HG02943 (cell line): ENCODE results near the gene IGFBP6.

Source experiments
- ATAC-seq: cut with Tn5 transposase; IDR thresholded peaks from one replicate; pipeline ENCODE4 v1.9.1; 2021; ENCODE audit warnings: mild to moderate bottlenecking, low read depth, moderate library complexity; ENCODE audit not compliant: unreplicated experiment

The IGFBP6 gene

DNA sequence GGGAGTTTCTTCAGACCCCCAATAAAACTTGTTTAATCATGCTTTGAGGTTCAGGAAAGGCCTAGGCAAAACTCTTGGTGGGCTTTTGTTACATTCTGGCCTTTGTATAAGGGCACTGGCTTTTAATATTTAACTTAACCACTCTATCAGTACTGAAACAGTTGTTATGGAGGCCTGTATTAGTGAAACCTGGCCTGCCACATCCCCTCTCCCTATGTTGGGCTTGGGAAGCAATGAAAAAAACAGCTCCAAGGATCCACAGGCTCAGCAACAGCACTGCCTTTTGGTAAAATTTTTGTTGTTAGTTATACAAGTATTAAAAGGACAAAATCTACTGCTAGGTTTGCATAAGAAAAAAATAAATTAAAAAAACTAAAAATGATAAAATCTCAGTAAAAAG lies 16.5 kb downstream of the IGFBP6 start:
- ATAC-seq = no peak

DNA sequence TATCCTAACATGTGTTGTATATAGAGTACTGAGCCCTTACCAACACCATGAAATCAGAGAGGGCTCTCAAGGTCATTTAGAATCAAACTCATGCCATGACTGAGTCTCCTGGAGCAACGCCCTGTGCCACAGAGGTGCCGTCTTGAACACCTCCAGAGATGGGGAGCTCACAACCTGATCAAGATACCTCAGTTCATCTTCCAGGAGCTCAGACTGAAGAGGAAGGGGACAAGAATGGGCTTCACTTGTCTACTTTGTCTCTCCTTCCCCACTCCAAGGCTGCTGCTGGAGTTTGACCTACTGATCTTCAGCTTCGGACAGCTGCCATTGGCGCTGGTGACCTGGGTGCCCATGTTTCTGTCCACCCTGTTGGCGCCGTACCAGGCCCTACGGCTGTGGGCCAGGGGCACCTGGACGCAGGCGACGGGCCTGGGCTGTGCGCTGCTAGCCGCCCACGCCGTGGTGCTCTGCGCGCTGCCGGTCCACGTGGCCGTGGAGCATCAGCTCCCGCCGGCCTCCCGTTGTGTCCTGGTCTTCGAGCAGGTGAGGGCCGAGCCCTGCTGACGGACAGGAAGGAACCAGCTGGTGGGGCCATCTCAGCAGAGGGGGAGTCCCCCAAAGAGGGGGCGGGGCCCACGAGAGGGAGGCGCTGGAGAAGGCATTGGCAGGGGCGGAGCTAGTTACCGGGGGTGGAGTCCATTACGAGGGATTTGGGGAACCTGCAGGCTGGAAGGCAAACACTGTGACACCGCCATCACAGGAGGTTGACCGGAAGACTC lies 17.8 kb downstream of the IGFBP6 start:
- no peak for ATAC-seq

DNA sequence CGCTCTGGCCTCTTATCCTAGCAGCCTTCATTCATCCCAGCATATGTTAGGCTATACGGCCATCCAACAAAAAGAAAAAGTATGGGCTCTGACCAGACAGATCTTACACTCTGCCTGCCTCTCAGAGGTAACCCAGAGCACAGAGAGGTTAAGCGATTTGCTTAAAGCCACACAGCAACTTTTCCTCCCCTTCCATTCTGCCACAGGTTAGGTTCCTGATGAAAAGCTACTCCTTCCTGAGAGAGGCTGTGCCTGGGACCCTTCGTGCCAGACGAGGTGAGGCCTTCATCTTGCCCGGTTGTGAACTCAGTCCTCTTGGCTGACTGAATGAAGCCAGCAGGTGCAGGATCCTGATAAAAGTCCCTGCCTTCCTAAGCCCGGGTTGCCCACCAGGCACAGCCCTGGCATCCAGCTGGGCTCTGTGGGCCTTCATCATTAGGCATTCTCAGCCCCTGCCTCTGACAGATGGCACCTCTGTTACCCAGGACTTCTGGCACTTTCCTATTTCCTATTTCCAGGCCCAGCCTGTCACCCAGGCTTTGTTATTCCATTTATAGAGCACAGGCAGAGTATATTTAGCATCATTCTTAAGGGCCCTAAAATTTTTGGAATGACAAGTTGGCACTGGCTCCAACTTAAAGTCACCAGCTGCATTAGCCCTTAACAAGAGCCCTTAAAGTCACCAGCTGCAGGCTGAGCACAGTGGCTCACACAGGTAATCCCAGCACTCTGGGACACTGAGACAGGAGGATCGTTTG lies 18.6 kb downstream of the IGFBP6 start:
- ATAC-seq = no peak

DNA sequence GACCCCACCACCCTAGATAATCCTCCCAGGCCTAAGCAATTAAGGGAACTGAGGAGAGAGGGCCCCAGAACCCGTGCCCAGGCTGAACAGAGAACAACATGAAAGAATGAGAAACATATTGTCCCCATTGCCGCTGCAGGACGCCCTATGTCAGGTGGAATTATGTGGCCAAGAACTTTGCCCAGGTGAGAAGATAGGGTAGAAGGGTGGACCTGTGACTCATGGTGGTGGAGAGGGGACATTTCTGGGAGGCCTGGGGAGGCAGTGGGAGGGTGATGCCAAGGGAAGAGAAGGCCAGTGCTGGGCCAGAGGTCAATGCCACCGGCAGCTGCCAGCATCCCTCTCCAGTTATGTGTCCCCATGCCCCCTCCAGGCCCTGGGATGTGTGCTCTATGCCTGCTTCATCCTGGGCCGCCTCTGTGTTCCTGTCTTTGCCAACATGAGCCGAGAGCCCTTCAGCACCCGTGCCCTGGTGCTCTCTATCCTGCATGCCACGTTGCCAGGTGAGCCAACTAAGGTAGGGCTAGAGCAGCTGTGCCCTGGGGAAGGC lies 21.4 kb downstream of the IGFBP6 start:
- no peak for ATAC-seq

DNA sequence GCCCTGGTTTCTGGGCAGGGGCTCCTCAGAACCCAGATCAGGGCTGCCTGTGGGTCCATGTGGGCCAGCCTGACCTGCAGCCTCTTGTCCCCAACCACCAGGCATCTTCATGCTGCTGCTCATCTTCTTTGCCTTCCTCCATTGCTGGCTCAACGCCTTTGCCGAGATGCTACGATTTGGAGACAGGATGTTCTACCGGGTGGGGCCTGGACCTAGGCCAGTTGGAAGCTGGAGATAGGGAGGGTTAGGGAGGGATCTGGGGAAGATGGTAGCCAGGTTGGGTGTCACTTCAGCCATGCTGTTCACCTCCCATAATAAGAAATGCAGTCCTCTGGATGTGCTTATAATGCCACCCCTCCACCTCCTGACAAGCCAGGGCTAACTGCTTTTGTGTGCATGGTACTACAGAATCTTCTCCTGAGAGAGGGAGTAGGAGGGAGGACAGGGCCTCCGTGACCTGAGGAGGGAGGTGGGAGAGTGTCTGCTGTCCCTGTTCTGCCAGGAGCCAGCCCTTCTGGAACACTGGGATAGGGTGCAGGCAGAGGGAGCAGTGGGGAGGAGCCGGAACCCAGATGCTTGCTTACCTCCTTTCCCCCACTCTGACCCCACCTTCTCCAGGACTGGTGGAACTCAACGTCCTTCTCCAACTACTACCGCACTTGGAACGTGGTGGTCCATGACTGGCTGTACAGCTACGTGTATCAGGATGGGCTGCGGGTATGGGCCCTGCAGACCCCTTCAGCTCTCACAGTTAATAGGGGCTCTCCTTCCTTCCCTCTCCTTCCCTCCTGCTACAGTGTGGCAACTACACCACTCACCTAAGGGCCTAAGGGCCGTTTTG lies 23.4 kb downstream of the IGFBP6 start:
- ATAC-seq = no peak

DNA sequence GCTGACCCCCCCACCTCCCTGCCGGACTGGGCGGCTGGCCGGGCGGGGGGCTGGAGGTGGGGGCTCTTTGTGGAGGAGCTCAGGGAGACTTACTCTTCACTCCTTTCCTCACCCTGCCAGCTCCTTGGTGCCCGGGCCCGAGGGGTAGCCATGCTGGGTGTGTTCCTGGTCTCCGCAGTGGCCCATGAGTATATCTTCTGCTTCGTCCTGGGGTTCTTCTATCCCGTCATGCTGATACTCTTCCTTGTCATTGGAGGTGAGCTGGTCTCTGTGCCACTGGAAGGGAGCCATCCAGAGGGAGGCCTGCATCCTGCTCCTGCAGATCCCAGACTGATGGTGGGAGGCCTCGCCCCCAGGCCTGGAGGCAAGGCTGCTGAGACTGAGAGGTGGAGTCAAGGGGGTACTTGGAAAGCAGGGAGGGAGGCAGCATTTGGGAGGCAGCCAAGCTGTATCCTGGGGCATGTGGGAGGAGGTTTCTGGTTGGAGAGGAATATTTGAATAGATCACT lies 25.5 kb downstream of the IGFBP6 start:
- ATAC-seq = no peak

DNA sequence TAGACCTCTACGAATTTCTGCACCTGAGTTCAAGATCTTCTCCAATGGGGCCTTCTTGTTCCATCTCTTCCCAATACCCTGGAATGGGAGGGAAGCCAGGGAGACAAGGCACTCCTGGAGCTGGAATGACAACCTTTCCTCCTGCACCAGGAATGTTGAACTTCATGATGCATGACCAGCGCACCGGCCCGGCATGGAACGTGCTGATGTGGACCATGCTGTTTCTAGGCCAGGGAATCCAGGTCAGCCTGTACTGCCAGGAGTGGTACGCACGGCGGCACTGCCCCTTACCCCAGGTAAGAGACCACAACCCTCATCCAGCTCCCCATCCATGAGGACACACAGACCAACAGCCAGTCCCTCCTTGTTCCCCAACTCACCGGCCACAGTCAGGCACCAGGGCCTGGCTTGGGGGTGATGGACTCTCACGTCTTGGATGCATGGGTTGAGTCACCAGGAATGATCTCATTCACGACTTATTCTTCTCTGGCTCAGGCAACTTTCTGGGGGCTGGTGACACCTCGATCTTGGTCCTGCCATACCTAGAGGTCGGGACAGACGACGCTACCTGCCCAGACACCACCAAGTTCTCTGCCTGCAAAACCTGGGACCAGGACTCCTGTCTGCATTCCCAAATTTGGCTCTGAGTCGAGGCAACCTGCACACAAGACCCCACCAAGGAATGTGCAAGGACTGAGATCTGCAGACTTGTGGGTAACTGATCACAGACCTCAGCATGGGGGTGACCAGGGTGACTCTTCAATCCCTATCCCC lies 26.3 kb downstream of the IGFBP6 start:
- ATAC-seq = no peak

DNA sequence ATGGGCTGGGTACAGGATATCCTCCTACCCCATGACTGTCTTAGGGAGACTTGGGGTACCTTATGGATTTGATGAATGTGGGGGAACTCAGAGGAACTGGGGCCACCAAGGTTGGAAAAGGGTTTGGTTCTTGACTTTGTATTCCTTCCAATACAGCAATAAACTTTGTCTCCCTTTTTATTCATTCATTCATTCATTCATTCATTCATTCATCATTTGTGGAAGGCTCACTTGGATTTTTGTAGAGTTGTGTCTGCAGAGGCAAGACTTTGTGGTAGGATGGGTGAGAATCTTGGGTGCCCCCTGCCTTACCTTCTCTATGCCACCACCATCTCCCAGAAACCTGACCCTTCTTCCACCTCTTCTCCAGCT lies 26.9 kb downstream of the IGFBP6 start:
- no peak for ATAC-seq

DNA sequence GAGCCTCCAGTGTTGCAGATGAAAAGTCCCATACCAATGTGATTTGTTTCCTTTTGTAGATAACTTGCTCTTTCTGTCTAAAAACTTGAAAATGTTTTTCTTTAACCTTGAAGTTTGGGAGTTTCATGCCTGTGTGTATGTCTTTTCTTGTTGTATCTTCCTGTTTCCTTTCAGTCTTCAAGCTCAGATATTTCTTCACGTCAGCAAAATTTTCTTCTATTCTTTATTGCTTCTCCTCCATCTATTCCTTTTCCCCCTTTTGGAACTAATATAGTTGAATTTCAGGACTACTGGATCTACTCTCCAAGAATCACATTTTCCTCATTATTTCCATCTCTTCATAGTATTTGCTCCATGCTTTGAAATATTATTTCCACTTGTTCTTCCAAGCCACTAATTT lies 29.7 kb downstream of the IGFBP6 start:
- ATAC-seq = no peak

DNA sequence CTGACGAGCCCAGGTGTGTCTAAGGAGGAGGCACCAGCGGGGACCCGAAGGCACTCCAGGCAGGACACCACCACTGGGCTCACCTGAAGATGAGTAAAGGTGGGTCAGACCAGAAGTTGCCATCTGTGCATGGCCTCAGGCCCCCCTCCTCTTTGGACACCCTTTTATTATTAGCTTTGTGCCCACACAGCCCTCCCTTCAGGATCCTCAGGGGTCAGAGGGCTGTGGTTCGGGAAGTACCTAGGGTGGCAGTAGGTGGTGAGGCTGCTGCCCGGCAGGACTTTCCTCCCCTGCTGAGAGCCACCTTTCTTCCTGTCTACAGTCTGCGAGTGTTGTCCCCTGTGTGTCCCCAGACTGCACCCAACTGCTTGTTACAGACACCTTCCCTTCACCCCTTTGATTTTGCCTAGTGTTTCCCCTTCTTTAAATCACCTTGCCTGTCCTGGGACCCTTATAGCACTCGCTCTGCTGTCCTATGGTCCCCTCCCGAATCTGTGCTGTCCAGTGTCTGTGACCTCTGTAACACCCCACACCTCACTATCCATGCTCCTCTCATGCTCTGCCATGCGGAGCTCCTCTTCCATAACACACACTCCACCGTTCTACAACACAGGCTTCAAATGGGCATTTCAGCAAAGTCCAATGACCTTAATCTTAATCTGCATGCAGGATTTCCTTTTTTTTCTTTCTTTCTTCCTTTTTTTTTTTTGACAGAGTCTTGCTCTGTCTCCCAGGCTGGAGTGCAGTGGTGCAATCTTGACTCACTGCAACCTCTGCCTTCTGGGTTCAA lies 31.5 kb downstream of the IGFBP6 start:
- ATAC-seq = no peak

DNA sequence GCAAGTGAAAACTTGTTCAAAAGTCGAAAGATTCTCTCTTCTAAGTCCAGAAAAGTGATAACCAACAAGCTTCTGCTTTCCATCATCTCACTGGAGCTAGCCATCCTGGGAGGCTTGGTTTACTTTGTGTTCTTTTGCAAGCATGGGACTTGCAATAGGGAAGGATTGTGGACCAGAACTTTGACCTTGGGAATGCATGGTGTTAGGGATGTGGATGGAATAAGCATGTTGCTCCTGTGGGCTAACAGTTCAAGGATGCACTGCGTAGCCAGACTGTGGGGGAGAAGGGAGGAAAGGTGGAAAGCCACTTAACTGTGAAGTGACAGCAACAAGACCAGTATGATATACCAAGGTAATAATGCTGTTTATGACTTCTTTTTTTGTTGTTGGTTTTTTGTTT lies 34.4 kb downstream of the IGFBP6 start:
- no peak for ATAC-seq

DNA sequence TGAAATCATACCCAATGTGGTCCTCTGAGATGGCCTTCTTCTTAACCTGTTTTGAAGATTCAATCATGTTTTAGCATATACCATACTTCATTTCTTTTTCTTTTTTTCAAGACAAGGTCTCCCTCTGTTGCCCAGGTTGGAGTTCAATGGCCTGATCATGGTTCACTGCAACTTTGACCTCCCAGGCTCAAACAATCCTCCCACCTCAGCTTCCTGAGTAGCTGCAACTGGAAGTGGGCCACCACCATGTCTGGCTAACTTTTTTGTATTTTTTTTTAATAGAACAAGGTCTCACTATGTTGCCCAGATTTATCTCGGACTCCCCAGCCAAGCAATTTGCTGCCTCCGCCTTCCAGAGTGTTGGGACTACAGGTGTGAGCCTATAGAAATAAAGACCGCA lies 36.3 kb downstream of the IGFBP6 start:
- ATAC-seq = no peak

DNA sequence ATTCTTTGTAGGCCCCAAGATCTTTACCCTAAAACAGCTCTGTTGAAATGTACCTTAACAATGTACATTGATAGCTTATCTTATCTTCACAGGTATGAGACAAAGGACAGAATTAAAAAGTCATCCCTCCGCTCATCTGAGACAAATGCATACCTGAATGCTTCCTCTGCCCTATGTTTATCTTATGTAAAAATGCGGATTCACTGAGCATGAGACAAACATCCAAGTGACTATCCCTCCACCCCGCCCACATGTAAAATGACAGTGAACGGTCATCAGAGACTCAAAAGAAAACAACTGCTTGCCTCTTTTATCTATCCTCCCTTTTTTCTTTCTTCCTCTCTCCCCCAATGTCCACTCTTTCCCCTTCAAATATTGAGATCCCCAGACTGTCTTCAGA lies 45.9 kb downstream of the IGFBP6 start:
- ATAC-seq = no peak

DNA sequence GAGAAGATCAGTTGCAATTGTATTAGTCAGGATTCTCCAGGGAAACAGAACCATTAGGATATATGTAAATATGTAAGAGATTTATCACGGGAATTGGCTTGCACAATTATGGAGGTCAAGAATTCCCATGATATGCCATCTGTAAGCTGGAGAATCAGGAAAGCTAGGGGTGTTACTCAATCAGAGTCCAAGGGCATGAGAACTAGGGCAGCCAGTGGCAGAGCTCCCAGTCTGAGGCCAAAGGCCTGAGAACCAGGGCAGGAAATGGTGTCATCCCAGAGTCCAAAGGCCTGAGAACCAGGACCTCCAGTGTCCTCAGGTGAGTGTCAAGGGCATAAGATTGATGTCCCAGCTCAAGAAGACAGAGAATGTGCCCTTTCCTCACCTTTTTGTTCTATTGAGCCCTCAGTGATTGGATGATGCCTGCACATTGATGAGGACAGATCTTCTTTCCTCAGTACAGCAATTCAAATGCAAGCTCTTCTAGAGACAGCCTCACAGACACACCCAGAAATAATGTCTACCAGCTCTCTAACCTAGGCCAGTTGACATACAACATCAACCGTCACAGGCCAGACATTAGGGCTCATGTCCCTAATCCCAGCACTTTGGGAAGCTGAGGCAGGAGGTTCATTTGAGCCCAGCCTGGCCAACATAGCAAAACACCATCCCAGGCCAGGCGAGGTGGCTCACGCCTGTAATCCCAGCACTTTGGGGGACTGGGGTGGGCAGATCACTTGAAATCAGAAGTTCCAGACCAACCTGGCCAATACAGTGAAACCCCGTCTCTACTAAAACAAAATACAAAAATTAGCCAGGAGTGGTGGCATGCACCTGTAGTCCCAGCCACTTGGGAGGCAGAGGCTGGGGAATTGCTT lies 48.2 kb downstream of the IGFBP6 start:
- no peak for ATAC-seq

DNA sequence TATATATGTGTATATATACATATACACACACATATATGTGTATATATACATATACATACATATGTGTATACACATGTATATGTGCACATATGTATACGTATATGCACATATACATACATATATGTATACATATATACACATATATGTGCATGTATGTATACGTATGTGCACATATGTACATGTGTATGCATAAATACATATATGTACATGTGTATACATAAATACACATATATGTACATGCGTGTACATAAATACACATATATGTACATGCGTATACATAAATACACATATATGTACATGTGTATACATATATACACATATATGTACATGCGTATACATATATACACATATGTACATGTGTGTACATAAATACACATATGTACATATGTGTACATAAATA lies 49.7 kb downstream of the IGFBP6 start:
- no peak for ATAC-seq

DNA sequence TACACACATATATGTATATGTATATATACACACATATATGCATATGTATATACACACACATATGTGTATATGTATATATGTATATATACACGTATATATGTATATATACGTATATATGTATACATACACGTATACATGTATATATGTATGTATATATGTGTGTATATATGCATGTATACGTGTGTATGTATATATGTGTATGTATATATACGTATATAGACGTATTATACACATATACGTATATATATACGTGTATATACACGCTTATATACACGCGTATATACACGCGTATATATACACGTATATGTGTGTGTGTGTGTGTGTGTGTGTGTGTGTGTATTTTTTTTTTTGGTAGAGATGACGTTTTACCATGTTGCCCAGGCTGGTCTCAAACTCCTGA lies 50.2 kb downstream of the IGFBP6 start:
- ATAC-seq = no peak

DNA sequence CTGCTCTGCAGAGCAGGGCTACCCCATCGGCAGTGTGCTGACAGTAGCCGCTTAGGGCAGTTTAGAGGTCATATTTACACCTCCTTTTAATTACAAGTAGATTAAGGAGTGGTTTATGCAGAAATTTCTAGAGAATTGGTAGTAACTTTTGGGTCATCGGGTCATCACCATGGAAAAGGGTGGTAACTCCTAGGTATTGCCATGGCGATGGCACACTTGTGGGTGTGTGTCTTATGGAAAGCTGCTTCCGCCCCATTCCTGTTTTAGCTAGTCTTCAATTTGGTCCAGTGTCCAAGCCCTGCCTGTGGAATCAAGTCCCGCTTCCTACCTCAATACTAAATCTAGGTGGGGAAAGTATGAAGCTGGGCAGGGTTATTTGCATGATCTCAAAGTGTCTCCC lies 53.6 kb downstream of the IGFBP6 start:
- ATAC-seq = no peak
